HepG2 (cell line): ENCODE results near the gene MXRA7. TPM values are rescaled to one million over a fixed set of nuclear protein-coding genes. Genes with fewer than 3 reads are reported as not detected.

Experiments used
- ADNP ChIP-seq: sonication (generic); formaldehyde crosslinking; IDR thresholded peaks from 2 replicates; pipeline ENCODE4 v1.4.0; 2020; ENCODE audit warnings: missing genetic modification reagents
- ARID2 ChIP-seq: sonication (generic); formaldehyde crosslinking; IDR thresholded peaks from 2 replicates; pipeline ENCODE4 v1.8.1; 2022; ENCODE audit warnings: mild to moderate bottlenecking, missing genetic modification reagents, borderline replicate concordance
- CHD4 ChIP-seq: fragments of 200-600 bp; sonication (generic); IDR thresholded peaks from 2 replicates; pipeline ENCODE4 v1.7.0; 2017; ENCODE audit warnings: mild to moderate bottlenecking, low read length, borderline replicate concordance
- EP300 ChIP-seq, 3 experiments: sonication (generic) in 1 of 3; formaldehyde crosslinking in 1 of 3; IDR thresholded peaks; 2 replicates each; pipeline versions ENCODE4 v1.5.1 to v1.6.1; 2011 to 2020; ENCODE audit warnings: low read depth in 2 of 3, low read length in 2 of 3, borderline replicate concordance in 1 of 3, improper control_type of control experiment in 1 of 3, mild to moderate bottlenecking in 1 of 3, missing genetic modification reagents in 1 of 3, moderate library complexity in 1 of 3
- MXD1 ChIP-seq: sonication (generic); formaldehyde crosslinking; IDR thresholded peaks from 2 replicates; pipeline ENCODE4 v1.4.0; 2020; ENCODE audit warnings: mild to moderate bottlenecking, missing genetic modification reagents
- NR2F1 ChIP-seq, 2 experiments: fragments of 450-650 bp in 1 of 2; formaldehyde crosslinking in 1 of 2; IDR thresholded peaks; 2 replicates each; pipeline versions ENCODE4 v1.5.0 to v1.6.1; 2016 to 2020; ENCODE audit warnings: mild to moderate bottlenecking in 1 of 2, missing compliant biosample characterization in 1 of 2, missing genetic modification reagents in 1 of 2, moderate library complexity in 1 of 2
- RNF219 ChIP-seq: sonication (generic); formaldehyde crosslinking; IDR thresholded peaks from 2 replicates; pipeline ENCODE4 v1.5.0; 2020; ENCODE audit warnings: mild to moderate bottlenecking, missing genetic modification reagents
- SNAPC2 ChIP-seq: sonication (generic); formaldehyde crosslinking; IDR thresholded peaks from 2 replicates; pipeline ENCODE4 v1.8.1; 2022; ENCODE audit warnings: mild to moderate bottlenecking, missing genetic modification reagents
- SOX13 ChIP-seq, 3 experiments: fragments of 450-650 bp in 1 of 3; sonication (generic) in 1 of 3; formaldehyde crosslinking in 1 of 3; IDR thresholded peaks in 2 of 3; conservative IDR thresholded peaks in 1 of 3; 2 replicates each; pipeline versions ENCODE4 v1.5.0 to v1.6.1; 2016 to 2020; ENCODE audit warnings: antibody characterized with exemption in 1 of 3, mild to moderate bottlenecking in 1 of 3, missing compliant biosample characterization in 1 of 3, missing genetic modification reagents in 1 of 3, moderate library complexity in 1 of 3
- ZBTB1 ChIP-seq: sonication (generic); formaldehyde crosslinking; IDR thresholded peaks from 2 replicates; pipeline ENCODE4 v1.4.0; 2020; ENCODE audit warnings: missing genetic modification reagents, borderline replicate concordance
- ZNF225 ChIP-seq: sonication (generic); formaldehyde crosslinking; IDR thresholded peaks from 2 replicates; pipeline ENCODE4 v1.4.0; 2020; ENCODE audit warnings: mild to moderate bottlenecking, missing genetic modification reagents
- ZNF761 ChIP-seq: sonication (generic); formaldehyde crosslinking; conservative IDR thresholded peaks from 2 replicates; pipeline ENCODE4 v1.4.0; 2020; ENCODE audit warnings: mild to moderate bottlenecking, missing genetic modification reagents
- ZNF800 ChIP-seq: sonication (generic); formaldehyde crosslinking; IDR thresholded peaks from 2 replicates; pipeline ENCODE4 v1.4.0; 2020; ENCODE audit warnings: missing genetic modification reagents
- polyA plus RNA-seq, 8 experiments: library from polyadenylated mRNA; depleted of rRNA in 3 of 8; stranded (reverse) in 7 of 8; unstranded in 1 of 8; fragments of >200 nt; fragmentation: Illumina TruSeq in 4 of 8; extraction: Trizol in 4 of 8; gene quantifications; 2 replicates each; pipeline versions ENCODE4 v1.2.1 to v1.2.3, GENCODE V29; 2011 to 2016; ENCODE audit warnings: low read depth in 4 of 8, missing spikeins in 1 of 8, mixed read lengths in 1 of 8; ENCODE audit not compliant: insufficient read depth in 1 of 8
- total RNA-seq, 5 experiments: library from RNA; depleted of rRNA; stranded (reverse); fragments of >200 nt; fragmentation: Illumina TruSeq; extraction: Trizol; gene quantifications; 2 replicates each; pipeline ENCODE4 v1.2.3, GENCODE V29; 2016; ENCODE audit warnings: low read depth in 1 of 5

The MXRA7 gene
- total and polyA plus RNA-seq, 2 of the 13 experiments (the other 11 are each of a cell fraction or from before 2014, with no cell fraction given): 44.8 to 112 TPM

- TF ChIP-seq RNF219 (CRISPR knock-in tag): no peak
- TF ChIP-seq ARID2: no peak
- TF ChIP-seq NR2F1 (CRISPR knock-in tag; IDR thresholded peaks at IDR 0.05): peak; percentile 23 to 42; a peak in 2 of 4 replicates
- TF ChIP-seq CHD4: no peak
- peak; percentile 15; the same call in 1 of the 2 replicates for TF ChIP-seq SNAPC2
- TF ChIP-seq ADNP (CRISPR knock-in tag): no peak
- peak; percentile 92 for TF ChIP-seq ZNF225 (CRISPR knock-in tag)
- TF ChIP-seq SOX13 (IDR thresholded peaks at IDR 0.05): peak; percentile 16; the same call in 1 of the 2 replicates
- TF ChIP-seq SOX13 (CRISPR knock-in tag; conservative IDR thresholded peaks at IDR 0.05 in 1 of 2, IDR thresholded peaks at IDR 0.05 in 1 of 2): peak in 1 of 2 experiments; percentile 40; a peak in 1 of 4 replicates
- TF ChIP-seq ZBTB1: no peak
- no peak; the same call in none of the 2 replicates for TF ChIP-seq ZNF761
- TF ChIP-seq EP300 (IDR thresholded peaks at IDR 0.05; ENCODE audit: low read depth in 2 of 2, low read length in 2 of 2): peak; percentile 57 to 71; a peak in 3 of 4 replicates
- peak; percentile 52; the same call in 1 of the 2 replicates for TF ChIP-seq EP300 (CRISPR knock-in tag; IDR thresholded peaks at IDR 0.05; ENCODE audit: borderline replicate concordance)
- TF ChIP-seq ZNF800 (CRISPR knock-in tag): peak; percentile 89
- peak; percentile 89 for TF ChIP-seq MXD1 (CRISPR knock-in tag)
Observed at GRCh38 chr17:76737082-76737675, 26.4 kb upstream of the MXRA7 start, which contains the start of gene SRSF2 (continued).
